HG03432 (cell line): ENCODE data around the gene CCNDBP1.
"Not testable (repeated sequence)": the region's sequence is repeated elsewhere in the genome, so short reads cannot be mapped to it uniquely, and the experiment has no call there.

Experiments used
- ATAC-seq: cut with Tn5 transposase; IDR thresholded peaks from one replicate; pipeline ENCODE4 v1.9.1; 2021; ENCODE audit warnings: mild to moderate bottlenecking, moderate library complexity; ENCODE audit not compliant: unreplicated experiment

The CCNDBP1 gene

DNA sequence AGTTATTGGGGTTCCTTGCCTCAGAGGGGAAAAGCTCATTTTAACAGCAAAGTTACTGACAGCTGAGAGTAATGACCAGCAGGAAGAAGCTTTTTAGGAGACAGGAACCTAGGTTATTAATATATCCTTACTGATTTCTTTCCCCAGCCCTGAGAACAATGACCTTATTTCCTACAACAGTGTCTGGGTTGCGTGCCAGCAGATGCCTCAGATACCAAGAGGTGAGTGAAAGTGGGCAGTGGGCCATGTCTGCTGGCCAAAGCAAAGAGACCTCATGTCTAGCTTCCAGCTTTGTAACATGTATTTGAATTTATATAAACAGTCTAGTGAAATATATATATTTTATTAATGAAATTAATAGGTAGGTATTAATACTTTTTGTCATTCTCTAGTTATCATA lies 5.0 kb downstream of the CCNDBP1 start:
- ATAC-seq, result no peak

DNA sequence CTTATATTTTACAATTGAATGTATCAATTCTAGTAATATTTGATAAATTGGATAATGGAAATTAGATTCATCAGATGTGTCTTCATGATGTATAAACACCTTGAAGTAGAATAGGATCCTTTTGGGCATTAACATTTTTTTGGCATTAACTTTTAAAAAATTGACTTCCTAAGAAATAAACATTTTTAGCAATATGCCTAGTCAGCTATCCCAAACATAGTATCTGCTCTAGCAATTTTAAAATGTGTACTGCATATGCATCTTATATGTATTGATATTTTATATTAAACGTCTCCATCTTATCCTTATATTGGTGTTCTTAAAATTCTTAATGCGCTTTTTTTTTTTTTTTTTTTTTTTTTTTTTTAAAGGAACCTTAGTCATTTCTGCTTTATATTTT lies 8.5 kb downstream of the CCNDBP1 start:
- ATAC-seq, result no peak

DNA sequence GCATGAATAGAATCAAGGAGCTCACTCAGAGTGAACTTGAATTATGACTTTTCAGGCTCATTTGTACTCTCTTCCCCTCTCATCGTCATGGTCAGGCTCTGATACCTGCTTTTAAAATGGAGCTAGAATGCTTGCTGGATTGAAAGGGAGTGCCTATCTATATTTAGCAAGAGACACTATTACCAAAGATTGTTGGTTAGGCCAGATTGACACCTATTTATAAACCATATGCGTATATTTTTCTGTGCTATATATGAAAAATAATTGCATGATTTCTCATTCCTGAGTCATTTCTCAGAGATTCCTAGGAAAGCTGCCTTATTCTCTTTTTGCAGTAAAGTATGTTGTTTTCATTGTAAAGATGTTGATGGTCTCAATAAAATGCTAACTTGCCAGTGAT lies 9.6 kb downstream of the CCNDBP1 start:
- ATAC-seq, result no peak

DNA sequence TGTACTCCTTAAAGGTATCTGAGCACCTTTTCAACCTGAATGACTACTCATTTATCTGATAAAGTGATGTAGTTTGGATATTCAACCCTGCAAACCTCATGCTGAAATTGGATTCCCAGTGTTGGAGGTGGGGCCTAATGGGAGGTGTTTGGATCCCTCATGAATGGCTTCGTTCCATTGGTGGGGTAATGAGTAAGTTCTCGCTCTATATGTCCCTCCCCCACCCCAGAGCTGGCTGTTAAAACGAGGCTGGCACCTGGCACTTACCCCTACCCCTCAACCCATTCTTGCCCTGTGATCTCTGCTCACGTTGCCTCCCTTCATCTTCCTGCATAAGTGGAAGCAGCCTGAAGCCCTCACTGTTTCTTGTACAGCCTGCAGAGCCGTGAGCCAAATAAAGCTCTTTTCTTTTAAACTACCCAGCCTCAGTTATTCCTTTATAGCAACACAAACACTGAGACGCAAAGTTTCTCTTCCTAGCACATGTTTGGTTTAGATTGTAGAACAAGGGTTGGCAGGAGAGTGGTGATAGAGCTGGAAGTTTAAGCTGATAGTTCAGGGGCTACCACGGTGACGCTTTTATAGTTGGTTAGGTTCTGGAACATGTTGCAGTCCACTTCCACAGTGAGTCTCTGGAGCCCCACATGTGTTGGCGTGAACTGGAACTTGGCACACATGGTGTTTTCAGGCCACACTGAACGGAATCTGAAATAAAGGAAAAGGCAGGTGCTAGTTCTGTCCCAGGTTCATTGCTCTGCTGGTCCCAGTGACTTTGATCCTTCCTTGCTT lies 11.8 kb downstream of the CCNDBP1 start:
- no peak for ATAC-seq

DNA sequence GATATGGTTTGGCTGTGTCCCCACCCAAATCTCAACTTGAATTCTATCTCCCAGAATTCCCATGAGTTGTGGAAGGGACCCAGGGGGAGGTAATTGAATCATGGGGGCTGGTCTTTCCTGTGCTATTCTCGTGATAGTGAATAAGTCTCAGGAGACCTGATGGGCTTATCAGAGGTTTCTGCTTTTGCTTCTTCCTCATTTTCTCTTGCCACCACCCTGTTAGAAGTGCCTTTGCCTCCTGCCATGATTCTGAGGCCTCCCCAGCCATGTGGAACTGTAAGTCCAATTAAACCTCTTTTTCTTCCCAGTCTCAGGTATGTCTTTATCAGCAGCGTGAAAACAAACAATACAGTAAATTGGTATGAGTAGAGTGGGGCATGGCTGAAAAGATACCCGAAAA lies 12.6 kb downstream of the CCNDBP1 start:
- not testable (repeated sequence) for ATAC-seq

DNA sequence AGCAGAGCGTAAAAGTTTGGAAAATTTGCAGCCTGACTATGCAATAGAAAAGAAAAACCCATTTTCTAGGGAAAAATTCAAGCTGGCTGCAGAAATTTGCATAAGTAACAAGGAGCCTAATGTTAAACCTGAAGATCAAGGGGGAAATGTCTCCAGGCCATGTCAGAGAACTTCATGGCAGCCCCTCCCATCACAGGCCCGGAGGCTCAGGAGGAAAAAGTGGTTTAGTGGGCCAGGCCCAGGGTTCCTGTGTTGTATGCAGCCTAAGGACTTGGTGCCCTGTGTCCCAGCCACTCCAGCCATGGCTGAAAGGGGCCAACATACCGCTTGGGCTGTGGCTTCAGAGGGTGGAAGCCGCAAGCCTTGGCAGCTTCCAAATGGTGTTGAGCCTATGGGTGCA lies 13.4 kb downstream of the CCNDBP1 start:
- not testable (repeated sequence) for ATAC-seq

DNA sequence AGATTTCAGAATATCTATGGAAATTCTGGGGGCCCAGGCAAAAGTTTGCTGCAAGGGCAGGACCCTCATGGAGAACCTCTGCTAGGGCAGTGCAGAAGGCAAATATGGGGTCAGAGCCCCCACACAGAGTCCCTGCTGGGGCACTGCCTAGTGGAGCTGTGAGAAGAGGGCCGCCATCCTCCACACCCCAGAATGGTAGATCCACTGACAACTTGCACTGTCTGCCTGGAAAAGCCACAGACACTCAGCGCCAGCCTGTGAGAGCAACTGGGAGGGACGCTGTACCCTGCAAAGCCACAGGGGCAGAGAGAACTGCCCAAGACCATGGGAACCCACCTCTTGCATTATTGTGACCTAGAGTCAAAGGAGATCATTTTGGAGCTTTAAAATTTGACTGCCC lies 13.8 kb downstream of the CCNDBP1 start:
- no peak for ATAC-seq

DNA sequence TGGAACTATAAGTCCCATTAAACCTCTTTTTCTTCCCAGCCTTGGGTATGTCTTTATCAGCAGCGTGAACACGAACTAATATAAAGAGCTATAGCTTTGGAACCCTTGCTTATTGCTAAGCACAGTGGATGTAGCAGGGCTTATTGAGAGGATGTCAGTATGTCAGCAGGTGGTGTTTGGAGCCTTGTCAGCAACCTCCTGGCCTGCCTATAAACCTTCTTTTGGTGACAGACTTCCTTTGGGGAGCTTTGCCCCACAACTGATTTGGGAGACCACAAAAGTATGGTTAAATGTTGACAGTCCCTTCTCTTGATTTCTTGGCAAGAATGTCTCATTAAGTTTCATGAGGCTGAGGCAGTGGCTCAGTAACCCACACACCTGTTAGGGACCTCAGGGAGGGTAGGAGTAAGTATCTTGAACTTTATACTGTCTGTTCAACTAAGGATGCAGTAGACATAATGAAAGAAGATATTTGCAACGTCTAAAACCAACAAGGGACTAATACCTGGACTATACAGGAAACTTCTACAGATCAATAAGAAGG lies 14.8 kb downstream of the CCNDBP1 start:
- no peak for ATAC-seq

DNA sequence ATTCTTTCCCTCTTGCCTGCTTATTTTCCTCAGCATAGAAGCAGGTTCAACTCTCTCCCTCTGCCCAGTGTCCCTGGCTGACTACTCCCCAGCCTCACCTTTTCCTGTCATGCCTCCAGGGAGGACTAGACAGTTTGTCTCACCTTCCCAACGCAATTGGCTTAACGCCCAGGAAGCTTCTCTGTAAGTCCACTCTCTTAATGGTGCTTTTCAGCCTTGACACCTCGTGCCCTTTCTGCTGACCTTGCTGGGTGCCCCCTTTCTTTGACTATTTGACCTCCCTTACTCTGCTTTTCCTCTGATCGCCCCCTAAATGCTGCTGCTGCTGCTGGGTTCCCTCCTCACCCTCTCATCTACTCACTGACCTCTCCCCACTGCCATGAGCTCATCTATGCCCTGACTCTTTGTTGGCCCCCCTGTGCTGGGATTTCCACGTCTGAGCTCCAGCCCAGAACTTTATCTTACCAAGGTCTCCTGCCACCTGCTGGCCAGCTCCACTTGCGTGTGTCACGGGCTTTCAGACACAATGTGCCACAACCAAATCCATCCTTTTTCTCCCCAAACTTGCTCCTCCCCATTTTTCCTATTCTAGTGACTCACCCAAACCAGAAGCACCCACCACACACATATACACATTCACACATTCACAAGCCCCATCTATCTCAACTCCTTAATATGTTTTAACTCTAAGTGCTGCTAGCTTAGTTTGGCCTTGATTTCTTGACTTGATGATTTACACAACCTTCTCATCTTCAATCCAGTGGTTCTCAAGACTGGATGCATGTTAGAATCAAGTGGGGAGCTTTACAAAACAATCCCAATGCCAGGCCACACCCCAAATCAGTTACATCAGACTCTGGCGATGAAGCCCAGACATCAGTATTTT lies 19.1 kb downstream of the CCNDBP1 start:
- no peak for ATAC-seq

DNA sequence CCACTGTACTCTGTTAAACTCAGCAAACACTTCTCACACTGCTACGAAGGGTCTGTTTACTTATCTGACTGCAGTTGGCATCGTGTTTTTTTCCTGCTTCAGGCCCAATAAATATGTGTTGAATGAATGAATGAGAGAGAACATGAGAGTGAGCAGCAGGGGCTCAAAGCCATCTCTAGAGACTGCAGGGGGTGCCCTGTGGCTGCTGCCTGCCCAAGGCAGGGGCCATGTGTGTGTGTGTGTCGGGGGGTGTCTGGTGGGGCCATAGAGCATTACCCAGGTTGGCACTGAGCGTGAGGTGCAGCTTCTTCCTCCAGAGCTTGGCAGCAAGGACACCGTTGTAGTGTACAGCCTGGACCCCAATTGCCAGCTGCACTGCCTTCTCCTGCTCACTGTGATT lies 20.9 kb downstream of the CCNDBP1 start:
- ATAC-seq, result no peak

DNA sequence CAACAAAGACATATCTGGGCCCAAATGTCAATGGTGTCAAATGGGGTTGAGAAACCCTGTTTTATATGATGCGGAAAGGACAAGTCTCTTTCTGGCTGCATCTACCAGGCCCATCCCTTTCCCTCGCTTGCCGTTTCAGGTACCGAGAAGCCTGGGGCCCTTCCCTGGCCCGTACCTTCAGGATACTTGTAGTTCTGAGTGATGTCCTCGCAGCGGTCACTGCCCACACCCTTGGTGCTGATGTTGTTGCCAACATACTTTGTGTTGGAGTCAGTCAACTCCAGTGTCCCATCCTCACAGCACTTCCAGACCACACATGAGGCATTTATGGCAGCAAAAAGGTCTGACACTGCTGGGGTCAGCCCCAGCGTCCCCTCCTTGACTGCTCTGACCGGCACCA lies 21.8 kb downstream of the CCNDBP1 start:
- ATAC-seq, result no peak

DNA sequence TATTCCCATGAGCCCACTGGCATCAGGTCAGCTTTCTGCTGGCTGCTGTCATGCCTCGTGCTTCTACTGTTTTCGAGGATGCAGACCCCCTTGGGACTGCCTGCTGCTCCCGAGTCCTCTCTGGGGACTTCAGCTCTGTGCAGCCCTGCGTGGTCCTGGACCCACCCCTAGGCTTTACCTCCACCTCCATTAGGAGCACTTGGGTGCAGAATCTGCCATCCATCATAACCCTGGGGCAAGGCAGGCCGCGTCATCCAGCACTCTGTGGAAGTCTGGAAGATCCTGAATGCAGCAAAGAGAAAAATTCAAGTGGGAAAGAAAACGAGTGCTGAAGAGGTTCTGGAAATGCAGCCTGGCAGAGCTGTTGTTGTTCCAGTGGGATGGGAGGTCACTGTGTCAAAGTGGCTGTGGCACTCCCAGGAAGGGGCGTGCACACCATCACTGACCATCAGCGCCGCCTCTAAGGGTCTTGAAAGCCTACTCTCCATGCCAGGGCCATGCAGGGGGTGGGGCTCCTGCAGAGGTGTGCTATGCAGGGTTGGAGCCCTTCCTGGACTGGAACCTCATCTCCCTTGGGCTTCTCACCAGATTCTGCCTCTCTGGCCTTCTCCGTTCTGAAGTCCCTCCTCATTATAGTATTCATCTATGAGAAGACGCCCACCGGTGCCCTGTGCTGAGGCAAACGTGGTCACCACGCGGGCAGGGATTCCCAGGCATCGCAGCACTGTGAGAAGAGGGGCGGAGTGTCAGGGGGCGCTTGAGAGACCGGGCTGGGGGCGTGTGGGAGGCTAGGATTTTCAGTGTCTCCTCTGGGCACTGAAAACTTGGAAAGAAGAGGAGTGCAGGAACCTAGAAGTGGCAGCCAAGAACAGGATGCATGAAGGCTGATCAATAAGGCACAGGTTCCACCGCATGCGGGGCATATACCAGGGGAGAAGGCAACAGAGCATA lies 23.1 kb downstream of the CCNDBP1 start:
- no peak for ATAC-seq

DNA sequence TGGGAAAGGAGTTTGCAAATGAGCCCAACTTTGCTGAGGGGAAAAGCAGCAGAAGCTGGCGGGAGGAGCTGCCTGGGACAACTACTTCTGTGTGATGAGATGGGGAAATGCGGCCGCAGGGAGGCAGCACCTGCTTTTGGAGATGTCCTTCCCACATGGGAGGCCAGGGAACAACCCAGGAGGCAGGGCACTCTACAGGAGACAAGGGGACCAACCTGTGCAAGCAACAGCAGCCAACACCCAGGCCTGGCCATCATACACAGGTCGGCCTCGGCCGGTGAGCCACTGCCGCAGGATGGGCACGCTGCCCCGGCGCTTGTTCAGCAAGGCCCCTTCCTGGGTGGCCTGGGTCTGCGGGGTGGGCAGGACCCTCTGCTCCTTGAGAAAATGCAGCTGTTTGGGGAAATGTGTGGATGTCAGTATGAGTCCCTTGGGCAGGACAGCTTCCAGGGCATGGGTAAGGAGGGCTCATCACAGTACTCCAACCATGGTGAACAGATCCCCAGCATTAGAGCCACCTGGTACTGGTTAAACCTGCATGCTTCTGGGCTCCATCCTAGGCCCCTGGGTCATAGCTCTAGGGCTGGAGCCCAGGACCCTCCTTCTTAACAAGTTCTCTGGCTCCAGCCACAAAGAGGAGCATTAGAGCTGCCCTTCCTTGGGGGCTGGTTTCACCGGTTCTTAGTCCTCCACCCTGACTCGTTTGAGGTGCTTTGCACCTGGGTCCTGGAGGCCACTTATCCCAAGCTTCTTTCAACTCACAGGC lies 24.0 kb downstream of the CCNDBP1 start:
- no peak for ATAC-seq

DNA sequence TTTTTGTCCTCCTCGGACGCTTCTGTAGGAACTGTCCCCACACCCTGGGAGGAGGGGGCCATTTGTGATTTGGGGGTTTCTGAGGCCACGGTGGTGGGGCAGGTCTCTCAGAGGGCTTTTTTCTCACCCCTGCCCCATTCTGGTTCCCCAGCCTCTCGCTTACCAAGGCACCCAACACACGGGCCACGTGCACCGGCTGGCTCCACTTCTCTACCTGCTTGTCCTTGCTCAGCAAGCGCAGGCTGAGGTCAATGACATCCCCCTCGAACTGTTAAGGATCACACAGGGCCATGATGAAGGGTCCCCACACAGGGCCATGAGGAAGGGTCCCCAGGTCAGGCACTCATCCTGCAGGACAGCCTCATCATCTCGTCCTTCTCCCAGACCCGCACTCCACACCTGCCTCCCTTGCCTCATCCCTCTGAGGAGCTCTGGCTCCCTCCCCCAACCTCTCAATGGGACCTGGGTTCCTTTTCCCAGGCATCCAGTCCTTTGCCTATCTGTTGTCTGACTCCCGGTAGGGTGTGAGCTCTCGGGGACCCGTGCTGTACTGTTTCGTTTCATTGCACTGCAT lies 25.1 kb downstream of the CCNDBP1 start:
- no peak for ATAC-seq

DNA sequence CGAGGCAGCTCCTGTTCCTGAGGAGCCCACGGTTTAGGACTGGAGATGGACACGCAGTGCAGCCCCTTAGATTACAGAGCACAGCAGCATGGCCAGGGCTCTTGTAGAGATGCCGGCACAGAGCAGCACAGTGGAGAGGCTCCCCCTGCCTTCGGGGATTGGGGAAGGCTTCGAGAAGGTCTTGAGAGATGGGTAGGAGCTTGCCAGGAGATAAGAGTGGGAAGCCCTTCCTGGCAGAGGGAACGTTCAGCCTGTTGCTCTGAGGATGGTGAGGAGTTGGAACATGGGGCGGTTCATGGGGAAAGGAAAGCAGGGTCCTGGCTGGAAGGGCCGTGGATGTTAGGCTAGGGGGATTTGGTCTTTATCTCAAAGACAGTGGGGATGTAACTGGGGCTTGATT lies 25.6 kb downstream of the CCNDBP1 start:
- no peak for ATAC-seq

DNA sequence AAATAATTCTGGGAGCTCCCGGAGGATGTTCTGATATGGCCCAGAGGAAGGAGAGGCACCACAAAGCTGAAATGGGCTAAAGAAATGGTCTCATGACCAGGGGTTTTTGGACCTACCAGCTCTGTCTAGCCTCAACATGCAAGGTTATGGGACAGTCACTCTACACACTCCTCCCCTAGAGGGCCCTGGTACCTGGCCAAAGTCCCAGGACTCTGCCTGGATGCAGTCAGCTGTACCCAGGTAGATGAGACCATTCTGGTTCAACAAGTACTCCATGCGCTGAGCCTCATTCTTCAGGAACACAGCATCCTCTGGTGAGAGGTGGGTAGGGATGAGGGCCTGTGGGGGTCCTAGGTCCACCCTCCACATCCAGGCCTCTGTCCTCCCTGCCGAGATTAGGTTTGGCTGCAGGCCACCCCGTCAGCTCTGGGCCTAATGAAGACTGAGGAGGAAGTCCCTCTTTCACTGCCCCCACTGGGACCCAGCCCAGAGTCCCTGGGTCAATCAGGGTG lies 26.1 kb downstream of the CCNDBP1 start:
- no peak for ATAC-seq

DNA sequence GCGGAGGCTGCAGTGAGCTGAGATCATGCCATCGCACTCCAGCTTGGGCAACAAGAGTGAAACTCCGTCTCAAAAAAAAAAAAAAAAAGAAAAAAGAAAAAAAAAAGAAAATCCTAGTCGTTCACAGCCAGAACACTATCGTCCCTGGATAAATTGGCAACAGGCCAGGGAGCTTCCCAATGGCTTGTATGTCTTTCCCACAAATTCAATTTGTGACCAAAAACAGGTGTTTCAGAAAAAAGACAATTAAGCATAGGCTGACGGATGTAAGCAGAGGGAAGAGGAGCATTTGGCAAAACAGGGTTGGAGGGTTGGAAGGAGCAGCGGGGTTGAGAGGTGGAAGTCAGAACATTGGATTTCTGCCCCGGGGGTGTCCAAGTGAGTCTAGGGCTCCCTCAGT lies 27.1 kb downstream of the CCNDBP1 start:
- no peak for ATAC-seq

DNA sequence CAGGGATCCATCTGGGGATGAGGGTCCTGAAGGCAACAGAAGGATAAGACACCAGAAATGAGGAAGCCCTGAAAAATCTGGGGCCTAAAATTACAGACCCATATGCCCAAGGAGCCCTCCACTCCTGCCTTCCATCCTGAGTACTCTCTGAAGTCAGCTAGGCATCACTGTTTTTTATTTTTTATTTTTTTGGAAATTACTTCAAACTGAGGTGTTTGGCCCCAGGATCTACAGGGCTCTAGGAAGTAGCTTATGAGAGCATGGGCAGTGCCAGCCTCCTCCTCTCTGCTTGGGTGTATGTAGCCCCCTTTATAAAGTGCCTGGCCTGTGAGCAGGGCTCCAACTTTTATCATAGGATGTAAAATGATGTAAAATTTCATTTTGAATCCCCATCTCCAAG lies 27.7 kb downstream of the CCNDBP1 start:
- ATAC-seq, result no peak

DNA sequence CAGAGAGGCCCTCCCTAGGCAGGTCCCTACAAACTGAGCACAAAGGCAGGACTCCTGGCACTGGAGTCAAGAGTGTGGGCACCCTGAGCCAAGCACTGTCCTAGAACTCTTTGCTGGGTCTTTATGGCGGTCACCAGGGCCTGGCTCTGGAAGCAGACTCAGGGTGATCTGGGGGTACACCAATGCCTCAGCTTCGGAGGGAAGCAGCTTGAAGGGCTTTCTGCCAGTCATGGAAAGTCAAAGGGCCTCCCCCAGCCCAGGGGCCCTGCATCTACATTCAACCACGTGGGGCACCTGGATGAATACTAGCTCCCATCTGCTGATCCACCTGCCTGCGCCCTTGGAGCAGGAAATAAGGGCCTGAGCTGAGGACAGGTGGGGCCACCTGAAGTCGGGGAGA lies 28.3 kb downstream of the CCNDBP1 start:
- ATAC-seq, result no peak

DNA sequence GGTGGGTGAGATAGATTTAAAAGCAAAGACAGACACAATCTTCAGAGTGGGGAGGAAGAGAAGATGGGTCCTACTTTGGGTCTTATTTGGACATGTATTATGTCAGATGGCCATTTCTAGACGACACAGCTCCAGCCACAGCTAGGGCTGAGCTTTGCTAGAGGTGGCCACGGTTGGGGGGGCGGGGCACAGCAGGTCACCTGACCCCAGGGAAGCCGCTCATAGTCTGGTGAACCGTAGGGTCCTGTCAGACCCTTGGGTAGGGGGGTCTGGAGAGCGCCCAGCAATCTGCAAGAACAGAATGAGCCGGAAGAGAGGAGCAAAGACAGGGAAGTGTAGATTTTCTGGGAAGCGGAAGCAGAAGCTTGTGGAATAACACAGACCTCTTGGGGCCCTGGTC lies 29.0 kb downstream of the CCNDBP1 start:
- ATAC-seq, result no peak
